Measurements from ENCODE around the gene JAM3. TPM values are rescaled to one million over a fixed set of nuclear protein-coding genes. Genes with fewer than 3 reads are reported as not detected.

Gene JAM3
- total RNA-seq, 1 experiment from 2014 or later: not detected

DNA sequence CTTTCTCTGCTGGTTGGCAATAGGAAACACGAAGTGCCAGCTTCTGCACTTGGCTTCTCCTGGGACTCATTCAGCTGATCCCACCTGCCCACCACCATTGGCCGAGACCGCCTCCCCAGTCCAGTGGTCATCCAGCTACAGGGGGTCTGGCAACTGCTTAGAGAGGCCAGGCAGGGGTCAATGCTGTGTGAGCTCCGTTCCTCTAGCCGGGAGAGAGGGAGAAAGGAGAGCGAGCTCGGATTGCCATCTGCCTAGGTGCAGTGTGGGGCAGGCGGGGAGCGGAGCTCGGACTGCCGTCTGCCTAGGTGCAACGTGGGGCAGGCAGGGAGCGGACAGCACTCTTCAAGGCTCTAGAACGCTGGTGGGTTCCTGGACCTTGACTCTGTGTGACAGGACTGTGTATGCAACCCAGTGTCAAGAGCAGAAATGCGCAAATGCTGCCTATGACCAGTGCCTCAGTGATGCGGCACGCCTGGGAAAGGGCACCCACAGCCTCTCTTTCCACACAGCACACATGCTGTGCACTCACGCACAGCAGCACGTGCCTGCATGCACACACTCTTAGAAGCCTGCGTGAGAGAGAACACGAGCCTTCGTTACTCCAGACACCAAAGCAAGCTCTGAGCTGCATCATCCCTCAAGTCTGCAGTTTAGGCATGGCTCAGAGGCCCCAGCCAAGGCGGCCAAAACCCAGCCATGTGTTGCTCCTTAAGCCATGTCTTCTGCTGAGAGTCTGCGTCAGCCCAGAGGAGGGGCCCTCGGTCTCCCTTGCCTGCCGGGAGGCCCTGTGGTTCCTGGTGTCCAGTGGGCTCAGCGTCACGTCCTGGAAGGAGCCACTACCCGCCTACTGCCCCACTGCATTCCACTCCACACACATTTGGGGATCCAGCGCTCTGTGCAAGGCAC, 26.8 kb upstream of the JAM3 start:
- no peak overlapping the region for H3K4me3 ChIP-seq
- TF ChIP-seq, protein P1, sequence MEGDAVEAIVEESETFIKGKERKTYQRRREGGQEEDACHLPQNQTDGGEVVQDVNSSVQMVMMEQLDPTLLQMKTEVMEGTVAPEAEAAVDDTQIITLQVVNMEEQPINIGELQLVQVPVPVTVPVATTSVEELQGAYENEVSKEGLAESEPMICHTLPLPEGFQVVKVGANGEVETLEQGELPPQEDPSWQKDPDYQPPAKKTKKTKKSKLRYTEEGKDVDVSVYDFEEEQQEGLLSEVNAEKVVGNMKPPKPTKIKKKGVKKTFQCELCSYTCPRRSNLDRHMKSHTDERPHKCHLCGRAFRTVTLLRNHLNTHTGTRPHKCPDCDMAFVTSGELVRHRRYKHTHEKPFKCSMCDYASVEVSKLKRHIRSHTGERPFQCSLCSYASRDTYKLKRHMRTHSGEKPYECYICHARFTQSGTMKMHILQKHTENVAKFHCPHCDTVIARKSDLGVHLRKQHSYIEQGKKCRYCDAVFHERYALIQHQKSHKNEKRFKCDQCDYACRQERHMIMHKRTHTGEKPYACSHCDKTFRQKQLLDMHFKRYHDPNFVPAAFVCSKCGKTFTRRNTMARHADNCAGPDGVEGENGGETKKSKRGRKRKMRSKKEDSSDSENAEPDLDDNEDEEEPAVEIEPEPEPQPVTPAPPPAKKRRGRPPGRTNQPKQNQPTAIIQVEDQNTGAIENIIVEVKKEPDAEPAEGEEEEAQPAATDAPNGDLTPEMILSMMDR (conservative IDR thresholded peaks at IDR 0.05): no peak
- no peak for TF ChIP-seq EZH2 (IDR thresholded peaks at IDR 0.05; ENCODE audit: low read depth)
- H3K4me1 ChIP-seq (replicated peaks; ENCODE audit: insufficient read depth): no peaks in the 10 kb centered on the region
- H2AFZ ChIP-seq: no peak overlapping the region
- ChIA-PET CTCF (interaction anchor here (0.6 kb wide), 1 partner anchor 357 kb away, joined by 3 read pairs; no protein-coding TSS in a partner anchor), POLR2A (ENCODE audit: unreplicated experiment) (no interaction called here)
- H3K79me2 ChIP-seq (ENCODE audit: low read depth): no peaks in the 10 kb centered on the region
- no TSS peak for BruUV-seq (replicated peaks)
- H3K27me3 ChIP-seq (ENCODE audit: insufficient read depth, low read depth): peaks cover 100% of the 10 kb centered on the region
- no peaks in the 10 kb centered on the region for H3F3A ChIP-seq (ENCODE audit: insufficient read depth, low read depth)
- no peak for DNase-seq
- no peak overlapping the region for H3K27ac ChIP-seq
- no peaks in the 10 kb centered on the region for H3K9me3 ChIP-seq (ENCODE audit: insufficient read depth, low read depth)
- intact Hi-C loops (cut with micrococcal nuclease; ENCODE audit: unreplicated experiment): no loop called here
- no peak overlapping the region for H3K4me2 ChIP-seq
- H3K9me2 ChIP-seq (ENCODE audit: insufficient read depth): no peaks in the 10 kb centered on the region
- no peaks in the 10 kb centered on the region for H4K20me1 ChIP-seq (ENCODE audit: insufficient read depth)
- no peaks in the 10 kb centered on the region for H3K36me3 ChIP-seq (ENCODE audit: low read depth)

- BruUV-seq (replicated peaks): no TSS peak
- H3K27ac ChIP-seq: no peak overlapping the region
- no peak overlapping the region for H3K4me2 ChIP-seq
- POLR2A ChIA-PET (ENCODE audit: unreplicated experiment): no interaction called here
- no peaks in the 10 kb centered on the region for H3K9me2 ChIP-seq (ENCODE audit: insufficient read depth)
- no peaks in the 10 kb centered on the region for H4K20me1 ChIP-seq (ENCODE audit: insufficient read depth)
- no peak overlapping the region for H3K4me3 ChIP-seq
- no peaks in the 10 kb centered on the region for H3K79me2 ChIP-seq (ENCODE audit: low read depth)
- intact Hi-C loops (cut with micrococcal nuclease; ENCODE audit: unreplicated experiment): no loop called here
- no peaks in the 10 kb centered on the region for H3K4me1 ChIP-seq (replicated peaks; ENCODE audit: insufficient read depth)
- no peaks in the 10 kb centered on the region for H3K36me3 ChIP-seq (ENCODE audit: low read depth)
- TF ChIP-seq, protein P1 (conservative IDR thresholded peaks at IDR 0.05): no peak
- no peak for TF ChIP-seq EZH2 (IDR thresholded peaks at IDR 0.05; ENCODE audit: low read depth)
- DNase-seq: no peak
- CTCF ChIA-PET: no interaction called here
- no peak overlapping the region for H2AFZ ChIP-seq
- no peaks in the 10 kb centered on the region for H3K9me3 ChIP-seq (ENCODE audit: insufficient read depth, low read depth)
- peaks cover 97% of the 10 kb centered on the region for H3K27me3 ChIP-seq (ENCODE audit: insufficient read depth, low read depth)
- no peaks in the 10 kb centered on the region for H3F3A ChIP-seq (ENCODE audit: insufficient read depth, low read depth)
Measured at GRCh38 chr11:134043821-134044420, 25.0 kb upstream of the JAM3 start.

DNA sequence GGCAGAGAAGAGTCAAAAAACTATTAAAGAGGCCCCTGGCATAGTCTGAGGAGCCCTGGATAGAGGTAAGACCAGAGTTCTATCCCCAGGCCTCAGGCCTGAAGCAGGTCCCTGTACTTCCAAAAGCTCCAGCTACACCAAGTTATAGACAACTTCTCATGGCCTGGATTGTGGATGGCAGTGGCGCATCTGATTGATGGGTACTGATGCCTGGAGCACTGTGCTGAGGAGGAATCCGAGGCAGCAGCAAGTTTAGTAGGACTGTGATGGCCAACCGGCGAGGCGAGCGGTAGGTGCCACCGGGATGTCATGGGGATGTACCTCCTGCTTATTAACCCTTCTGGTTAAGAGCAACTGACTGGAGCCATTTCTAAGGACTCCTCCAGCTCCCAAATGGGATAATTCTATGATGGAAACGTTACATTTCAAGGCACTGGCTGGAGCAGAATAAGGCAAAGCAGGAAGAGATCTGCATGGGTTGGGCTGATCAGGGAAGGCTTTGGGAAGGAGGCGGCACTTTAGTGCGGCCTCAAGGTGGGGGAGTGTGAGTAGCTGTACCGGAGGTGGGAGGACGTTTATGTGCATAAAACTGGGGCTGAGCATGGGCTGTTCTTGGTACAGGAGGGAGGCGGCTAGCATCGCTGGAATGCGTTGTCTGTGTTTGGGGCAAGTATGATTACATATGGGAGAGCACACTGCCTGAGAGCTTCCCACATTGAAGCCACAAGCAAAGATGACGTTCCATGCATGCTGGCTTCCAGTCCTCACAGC, 24.2 kb upstream of the JAM3 start:
- Histone ChIP-seq H3K79me2 (ENCODE audit: low read depth) (no peaks in the 10 kb centered on the region), H4K20me1 (ENCODE audit: insufficient read depth) (no peaks in the 10 kb centered on the region), H3K4me2 (no peak overlapping the region), H3K4me1 (replicated peaks; ENCODE audit: insufficient read depth) (no peaks in the 10 kb centered on the region), H3K36me3 (ENCODE audit: low read depth) (no peaks in the 10 kb centered on the region), H3K27ac (no peak overlapping the region), H2AFZ (no peak overlapping the region), H3K9me2 (ENCODE audit: insufficient read depth) (no peaks in the 10 kb centered on the region), H3K9me3 (ENCODE audit: insufficient read depth, low read depth) (no peaks in the 10 kb centered on the region), H3K4me3 (no peak overlapping the region), H3F3A (ENCODE audit: insufficient read depth, low read depth) (no peaks in the 10 kb centered on the region), H3K27me3 (ENCODE audit: insufficient read depth, low read depth) (peaks cover 97% of the 10 kb centered on the region)
- no peak for DNase-seq
- intact Hi-C loops (cut with micrococcal nuclease; ENCODE audit: unreplicated experiment): no loop called here
- POLR2A ChIA-PET (ENCODE audit: unreplicated experiment): no interaction called here
- BruUV-seq (replicated peaks): no TSS peak
- TF ChIP-seq EZH2 (IDR thresholded peaks at IDR 0.05; ENCODE audit: low read depth): no peak
- TF ChIP-seq, protein P1 (conservative IDR thresholded peaks at IDR 0.05): no peak
- CTCF ChIA-PET: no interaction called here
